NOMO-1 treated with DMSO at 0.1 percent for 48 hours (cell line): ENCODE data around the gene LRP1.
A peak's percentile ranks its signal among the peaks of the same experiment; 100 is the strongest.

Experiments
- DNase-seq: peaks from one replicate; lab custom pipeline; 2025; ENCODE audit not compliant: unreplicated experiment; lab: John Stamatoyannopoulos, UW

LRP1 gene

GRCh38 chr12:57209916-57210315 lies 81.6 kb downstream of the LRP1 start:
- no peak for DNase-seq

- no peak for DNase-seq
These were observed 82.2 kb downstream of the LRP1 start for GRCh38 chr12:57210461-57210860.

- peak; percentile 53 for DNase-seq
These were observed 82.8 kb downstream of the LRP1 start for GRCh38 chr12:57210926-57211692.

GRCh38 chr12:57211791-57212700 lies 83.8 kb downstream of the LRP1 start:
- DNase-seq = no peak

GRCh38 chr12:57212701-57213057 lies 84.4 kb downstream of the LRP1 start:
- no peak for DNase-seq

GRCh38 chr12:57213058-57213715 lies 84.9 kb downstream of the LRP1 start:
- peak; percentile 58 for DNase-seq

- DNase-seq = no peak
These were observed 85.6 kb downstream of the LRP1 start for GRCh38 chr12:57213763-57214397.

GRCh38 chr12:57214398-57214781 lies 86.1 kb downstream of the LRP1 start:
- peak; percentile 52 for DNase-seq

- no peak for DNase-seq
These were observed 86.8 kb downstream of the LRP1 start for GRCh38 chr12:57215065-57215464.

- DNase-seq = no peak
These were observed 87.4 kb downstream of the LRP1 start for GRCh38 chr12:57215668-57216013.

- DNase-seq = no peak
These were observed 88.0 kb downstream of the LRP1 start, which contains the start of gene NXPH4 for GRCh38 chr12:57216014-57216911. Gene NXPH4 (plus strand): TSS chr12:57216794. CDS start chr12:57216970, 176 bp downstream.

GRCh38 chr12:57216921-57217879 lies 88.9 kb downstream of the LRP1 start:
- DNase-seq = no peak

GRCh38 chr12:57218030-57218853 lies 90.0 kb downstream of the LRP1 start:
- no peak for DNase-seq

GRCh38 chr12:57219205-57219992 lies 91.1 kb downstream of the LRP1 start:
- no peak for DNase-seq

GRCh38 chr12:57219993-57220754 lies 91.9 kb downstream of the LRP1 start:
- no peak for DNase-seq

- no peak for DNase-seq
These were observed 92.5 kb downstream of the LRP1 start for GRCh38 chr12:57220770-57221168.
